ENCODE measurements around the gene PELO.

The PELO gene

GRCh38 chr5:52772668-52773067 lies 15.0 kb upstream of the PELO start:
- DNase-seq, result no peak

- DNase-seq, result no peak
Observed at GRCh38 chr5:52773342-52773741, 14.4 kb upstream of the PELO start.

- DNase-seq, result no peak
Observed at GRCh38 chr5:52774005-52774410, 13.7 kb upstream of the PELO start.

GRCh38 chr5:52776116-52776515 lies 11.6 kb upstream of the PELO start:
- DNase-seq, result peak in 1 of 2 donors; percentile 58

- no peak for DNase-seq
Observed at GRCh38 chr5:52777186-52777585, 10.5 kb upstream of the PELO start.

- no peak for DNase-seq
Observed at GRCh38 chr5:52778781-52779180, 8.9 kb upstream of the PELO start.

GRCh38 chr5:52779213-52779612 lies 8.5 kb upstream of the PELO start:
- DNase-seq, result no peak

GRCh38 chr5:52783226-52783959 lies 4.3 kb upstream of the PELO start:
- no peak for DNase-seq

GRCh38 chr5:52784737-52785136 lies 3.0 kb upstream of the PELO start:
- no peak for DNase-seq

GRCh38 chr5:52786391-52786790 lies 1.3 kb upstream of the PELO start:
- DNase-seq, result no peak

- peak; percentile 39 to 66 for DNase-seq
Observed at GRCh38 chr5:52786949-52787599, 642 bp upstream of the PELO start.

GRCh38 chr5:52788505-52788821 lies 747 bp downstream of the PELO start:
- DNase-seq, result no peak

GRCh38 chr5:52789378-52789777 lies 1.7 kb downstream of the PELO start:
- DNase-seq, result no peak

GRCh38 chr5:52789851-52790250 lies 2.1 kb downstream of the PELO start:
- DNase-seq, result no peak

- DNase-seq, result no peak
Observed at GRCh38 chr5:52791366-52791765, 3.6 kb downstream of the PELO start.

GRCh38 chr5:52794519-52794918 lies 6.8 kb downstream of the PELO start:
- no peak for DNase-seq

GRCh38 chr5:52796031-52796430 lies 8.3 kb downstream of the PELO start:
- DNase-seq, result no peak

GRCh38 chr5:52796516-52797103 lies 8.9 kb downstream of the PELO start:
- no peak for DNase-seq

GRCh38 chr5:52798938-52799337 lies 11.2 kb downstream of the PELO start:
- no peak for DNase-seq

GRCh38 chr5:52799358-52799982 lies 11.8 kb downstream of the PELO start:
- no peak for DNase-seq

GRCh38 chr5:52799983-52800393 lies 12.3 kb downstream of the PELO start:
- peak; percentile 95 to 96 for DNase-seq

- peak; percentile 41 to 57 for DNase-seq
Observed at GRCh38 chr5:52800394-52801213, 12.9 kb downstream of the PELO start.

GRCh38 chr5:52801329-52801728 lies 13.6 kb downstream of the PELO start:
- no peak for DNase-seq
